NB4 (cell line): ENCODE results near the gene IP6K1.
A peak's percentile ranks its signal among the peaks of the same experiment; 100 is the strongest.

ENCODE experiments used
- POLR2A ChIP-seq: IDR thresholded peaks from 2 replicates; pipeline ENCODE4 v1.6.1; 2011; ENCODE audit warnings: mild to moderate bottlenecking; ENCODE audit not compliant: insufficient read length; ENCODE audit errors: extremely low read depth
- TF ChIP-seq, protein P1 (sequence below): IDR thresholded peaks from one replicate; pipeline ENCODE4 v1.5.1; 2012; ENCODE audit warnings: low read depth, low read length

DNA sequence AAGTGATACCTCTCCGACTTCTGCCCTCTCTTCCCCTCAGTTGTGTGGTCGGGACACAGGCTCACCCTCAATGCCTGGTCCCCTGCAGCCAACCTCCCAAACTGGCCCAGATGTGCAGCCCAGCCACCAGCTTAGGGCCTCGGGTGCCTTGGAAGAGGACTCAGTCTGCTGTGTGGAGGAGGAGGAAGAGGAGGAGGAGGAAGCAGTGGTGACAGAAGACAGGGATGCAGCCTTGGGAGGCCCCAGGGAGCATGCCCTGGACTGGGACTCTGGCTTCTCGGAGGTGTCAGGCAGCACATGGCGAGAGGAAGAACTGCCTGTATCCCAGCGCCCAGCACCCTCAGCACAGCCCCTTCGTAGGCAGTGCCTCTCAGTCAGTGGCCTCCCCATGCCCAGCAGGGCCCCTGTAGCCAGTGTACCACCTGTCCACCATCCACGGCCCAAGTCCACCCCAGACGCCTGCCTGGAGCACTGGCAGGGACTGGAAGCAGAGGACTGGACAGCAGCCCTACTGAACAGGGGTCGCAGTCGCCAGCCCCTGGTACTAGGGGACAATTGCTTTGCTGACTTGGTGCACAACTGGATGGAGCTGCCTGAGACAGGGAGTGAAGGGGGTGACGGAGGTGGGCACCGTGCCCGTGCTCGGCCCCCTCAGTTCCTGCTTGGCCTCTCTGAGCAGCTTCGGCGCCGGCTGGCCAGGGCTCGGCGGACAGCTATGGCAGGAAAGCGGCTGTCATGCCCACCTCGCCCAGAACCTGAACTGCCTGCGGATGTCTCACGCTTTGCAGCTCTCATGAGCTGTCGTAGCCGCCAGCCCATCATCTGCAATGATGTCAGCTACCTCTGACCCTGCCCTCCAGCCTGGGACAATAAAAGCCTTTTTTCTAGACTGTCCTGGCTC, 18.0 kb upstream of the IP6K1 start:
- TF ChIP-seq, protein P1, sequence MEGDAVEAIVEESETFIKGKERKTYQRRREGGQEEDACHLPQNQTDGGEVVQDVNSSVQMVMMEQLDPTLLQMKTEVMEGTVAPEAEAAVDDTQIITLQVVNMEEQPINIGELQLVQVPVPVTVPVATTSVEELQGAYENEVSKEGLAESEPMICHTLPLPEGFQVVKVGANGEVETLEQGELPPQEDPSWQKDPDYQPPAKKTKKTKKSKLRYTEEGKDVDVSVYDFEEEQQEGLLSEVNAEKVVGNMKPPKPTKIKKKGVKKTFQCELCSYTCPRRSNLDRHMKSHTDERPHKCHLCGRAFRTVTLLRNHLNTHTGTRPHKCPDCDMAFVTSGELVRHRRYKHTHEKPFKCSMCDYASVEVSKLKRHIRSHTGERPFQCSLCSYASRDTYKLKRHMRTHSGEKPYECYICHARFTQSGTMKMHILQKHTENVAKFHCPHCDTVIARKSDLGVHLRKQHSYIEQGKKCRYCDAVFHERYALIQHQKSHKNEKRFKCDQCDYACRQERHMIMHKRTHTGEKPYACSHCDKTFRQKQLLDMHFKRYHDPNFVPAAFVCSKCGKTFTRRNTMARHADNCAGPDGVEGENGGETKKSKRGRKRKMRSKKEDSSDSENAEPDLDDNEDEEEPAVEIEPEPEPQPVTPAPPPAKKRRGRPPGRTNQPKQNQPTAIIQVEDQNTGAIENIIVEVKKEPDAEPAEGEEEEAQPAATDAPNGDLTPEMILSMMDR = no peak
- peak; percentile 4 for TF ChIP-seq POLR2A
